PC-9 (cell line): ENCODE measurements around the gene PLXNA1. TPM values are rescaled to one million over a fixed set of nuclear protein-coding genes. Genes with fewer than 3 reads are reported as not detected.

ENCODE experiments used
- BruUV-seq: library from RNA; stranded (reverse); fragments of 400-500 nt; replicated peaks from 2 replicates; lab custom pipeline; 2021; lab: Mats Ljungman, UMichigan
- CTCF ChIA-PET: fragments of 300-600 bp; sonication (Branson Sonifier 250); formaldehyde crosslinking; loops from one replicate; lab custom pipeline; 2022; ENCODE audit warnings: antibody characterized with exemption; lab: Charles Lee
- POLR2A ChIA-PET: fragments of 300-600 bp; sonication (Branson Sonifier 250); formaldehyde crosslinking; loops from one replicate; lab custom pipeline; 2022; ENCODE audit warnings: antibody characterized with exemption; ENCODE audit not compliant: unreplicated experiment; lab: Charles Lee
- DNase-seq, 2 experiments: peaks; one replicate each; pipeline versions ENCODE4 v3.0.0 to v3.0.0-alpha.2; 2015 to 2022; ENCODE audit warnings: mixed read lengths in 1 of 2
- H2AFZ ChIP-seq: fragments of 200-600 bp; sonication (generic); 2 replicates; pipeline ENCODE4 v1.8.1; 2017; ENCODE audit warnings: antibody characterized with exemption
- H3F3A ChIP-seq: fragments of 200-600 bp; sonication (generic); 2 replicates; pipeline ENCODE4 v1.8.1; 2017; ENCODE audit warnings: antibody characterized with exemption, mild to moderate bottlenecking, low read depth; ENCODE audit not compliant: insufficient read depth
- H3K27ac ChIP-seq: fragments of 200-600 bp; sonication (generic); 2 replicates; pipeline ENCODE4 v1.6.1; 2016; ENCODE audit warnings: mixed run types
- H3K27me3 ChIP-seq: fragments of 200-600 bp; sonication (generic); 2 replicates; pipeline ENCODE4 v1.6.1; 2016; ENCODE audit warnings: low read depth, mixed run types; ENCODE audit not compliant: insufficient read depth
- H3K36me3 ChIP-seq: fragments of 200-600 bp; sonication (generic); 2 replicates; pipeline ENCODE4 v1.6.1; 2016; ENCODE audit warnings: low read depth, mixed run types
- H3K4me1 ChIP-seq: fragments of 200-600 bp; sonication (generic); replicated peaks from 2 replicates; pipeline ENCODE4 v1.6.1; 2016; ENCODE audit warnings: mixed run types; ENCODE audit not compliant: insufficient read depth
- H3K4me2 ChIP-seq: fragments of 200-600 bp; sonication (generic); 2 replicates; pipeline ENCODE4 v1.6.1; 2017; ENCODE audit warnings: mixed run types
- H3K4me3 ChIP-seq: fragments of 200-600 bp; sonication (generic); 2 replicates; pipeline ENCODE4 v1.6.1; 2016; ENCODE audit warnings: mixed run types
- H3K79me2 ChIP-seq: fragments of 200-600 bp; sonication (generic); 2 replicates; pipeline ENCODE4 v1.6.1; 2017; ENCODE audit warnings: low read depth, mixed run types
- H3K9me2 ChIP-seq: fragments of 200-600 bp; sonication (generic); 2 replicates; pipeline ENCODE4 v1.8.1; 2017; ENCODE audit warnings: mild to moderate bottlenecking; ENCODE audit not compliant: insufficient read depth
- H3K9me3 ChIP-seq: fragments of 200-600 bp; sonication (generic); 2 replicates; pipeline ENCODE4 v1.8.1; 2016; ENCODE audit warnings: low read depth; ENCODE audit not compliant: insufficient read depth
- H4K20me1 ChIP-seq: fragments of 200-600 bp; sonication (generic); 2 replicates; pipeline ENCODE4 v1.8.1; 2017; ENCODE audit not compliant: insufficient read depth
- EZH2 ChIP-seq: fragments of 200-600 bp; sonication (generic); IDR thresholded peaks from 2 replicates; pipeline ENCODE4 v1.8.0; 2017; ENCODE audit warnings: antibody characterized with exemption, low read depth
- intact Hi-C: fragments of 100-400 bp; cut with micrococcal nuclease; formaldehyde crosslinking; loops from one replicate; pipeline ENCODE4 v1.10.0; 2022; ENCODE audit not compliant: unreplicated experiment
- total RNA-seq: library from RNA; stranded (reverse); gene quantifications from 2 replicates; pipeline ENCODE4 v1.2.3, GENCODE V29; 2021
- TF ChIP-seq, protein P1 (sequence below): fragments of 200-600 bp; sonication (generic); conservative IDR thresholded peaks from 2 replicates; pipeline ENCODE4 v1.6.1; 2017; ENCODE audit warnings: mixed run types, antibody characterized with exemption, mild to moderate bottlenecking, moderate library complexity

PLXNA1 gene
- total RNA-seq, 1 experiment from 2014 or later: 88.2 TPM

DNA sequence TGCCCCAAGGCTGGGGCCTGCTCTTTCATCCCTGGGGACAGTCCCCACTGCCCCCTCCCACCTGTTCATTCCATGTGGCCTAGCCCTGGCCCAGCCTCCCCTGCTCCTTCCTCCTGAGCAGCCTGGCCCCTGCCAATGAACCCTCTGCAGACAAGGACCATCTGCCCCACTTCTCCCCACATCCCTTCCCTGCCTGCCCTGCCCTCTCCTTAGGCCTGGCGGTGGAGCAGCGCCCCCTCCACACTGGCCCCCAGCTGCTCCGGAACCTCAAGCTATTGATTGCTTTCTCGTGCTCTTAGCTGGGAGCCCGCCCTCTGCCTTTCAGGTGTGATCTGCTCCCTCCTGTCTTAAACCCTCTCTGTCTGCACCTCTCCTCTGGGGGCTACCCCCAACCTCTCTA, 8.0 kb downstream of the PLXNA1 start:
- ChIA-PET CTCF (no interaction called here), POLR2A (no interaction called here)
- DNase-seq: no peak
- H3K27me3 ChIP-seq: no peaks in the 10 kb centered on the region
- no peak overlapping the region for H3K4me3 ChIP-seq
- no TSS peak for BruUV-seq
- TF ChIP-seq, protein P1, sequence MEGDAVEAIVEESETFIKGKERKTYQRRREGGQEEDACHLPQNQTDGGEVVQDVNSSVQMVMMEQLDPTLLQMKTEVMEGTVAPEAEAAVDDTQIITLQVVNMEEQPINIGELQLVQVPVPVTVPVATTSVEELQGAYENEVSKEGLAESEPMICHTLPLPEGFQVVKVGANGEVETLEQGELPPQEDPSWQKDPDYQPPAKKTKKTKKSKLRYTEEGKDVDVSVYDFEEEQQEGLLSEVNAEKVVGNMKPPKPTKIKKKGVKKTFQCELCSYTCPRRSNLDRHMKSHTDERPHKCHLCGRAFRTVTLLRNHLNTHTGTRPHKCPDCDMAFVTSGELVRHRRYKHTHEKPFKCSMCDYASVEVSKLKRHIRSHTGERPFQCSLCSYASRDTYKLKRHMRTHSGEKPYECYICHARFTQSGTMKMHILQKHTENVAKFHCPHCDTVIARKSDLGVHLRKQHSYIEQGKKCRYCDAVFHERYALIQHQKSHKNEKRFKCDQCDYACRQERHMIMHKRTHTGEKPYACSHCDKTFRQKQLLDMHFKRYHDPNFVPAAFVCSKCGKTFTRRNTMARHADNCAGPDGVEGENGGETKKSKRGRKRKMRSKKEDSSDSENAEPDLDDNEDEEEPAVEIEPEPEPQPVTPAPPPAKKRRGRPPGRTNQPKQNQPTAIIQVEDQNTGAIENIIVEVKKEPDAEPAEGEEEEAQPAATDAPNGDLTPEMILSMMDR: no peak
- no peak for TF ChIP-seq EZH2
- H3K79me2 ChIP-seq: peaks cover 46% of the 10 kb centered on the region
- no peaks in the 10 kb centered on the region for H3F3A ChIP-seq
- H3K4me1 ChIP-seq: no peaks in the 10 kb centered on the region
- intact Hi-C loops: no loop called here
- H3K36me3 ChIP-seq: no peaks in the 10 kb centered on the region; the same call in 1 of the 2 replicates
- H2AFZ ChIP-seq: no peak overlapping the region
- H3K9me3 ChIP-seq: no peaks in the 10 kb centered on the region
- H3K9me2 ChIP-seq: no peaks in the 10 kb centered on the region
- peaks cover 91% of the 10 kb centered on the region for H4K20me1 ChIP-seq
- H3K27ac ChIP-seq: no peak overlapping the region
- H3K4me2 ChIP-seq: no peak overlapping the region

DNA sequence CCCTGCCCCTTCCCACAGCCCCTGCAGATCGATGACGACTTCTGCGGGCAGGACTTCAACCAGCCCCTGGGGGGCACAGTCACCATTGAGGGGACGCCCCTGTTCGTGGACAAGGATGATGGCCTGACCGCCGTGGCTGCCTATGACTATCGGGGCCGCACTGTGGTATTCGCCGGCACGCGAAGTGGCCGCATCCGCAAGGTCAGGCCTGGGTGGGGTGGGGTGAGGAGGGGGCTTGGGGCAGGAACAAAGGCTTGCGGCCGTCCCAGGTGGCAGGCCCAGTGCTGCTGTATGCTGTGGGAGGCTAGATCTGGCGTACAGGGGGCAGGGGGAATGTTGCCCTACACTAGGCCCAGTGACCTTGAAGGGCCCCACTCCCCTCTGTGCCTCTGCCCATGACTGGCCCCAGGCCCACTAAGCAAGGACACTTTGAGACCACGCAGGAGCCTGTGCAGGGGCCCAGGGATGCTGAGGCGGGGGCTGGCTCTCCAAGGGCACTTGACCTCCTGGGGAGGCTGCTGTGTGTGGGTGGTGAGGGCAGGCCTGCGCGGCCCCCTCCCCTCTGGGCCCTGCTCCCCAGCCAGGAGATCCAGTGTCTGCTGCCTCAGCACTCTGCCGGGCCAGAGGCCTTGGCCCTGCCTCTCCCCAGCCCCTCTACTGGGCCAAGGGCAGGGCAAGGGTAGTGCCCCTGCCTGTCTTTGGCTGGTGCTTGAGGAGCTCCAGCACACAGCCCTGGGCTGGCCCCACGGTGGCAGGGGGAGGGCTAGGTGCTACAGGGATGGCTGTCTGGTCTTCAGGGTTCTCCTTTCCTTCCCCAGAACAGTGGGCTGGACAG, 8.7 kb downstream of the PLXNA1 start:
- POLR2A ChIA-PET: no interaction called here
- Histone ChIP-seq H3K27ac (no peak overlapping the region), H3F3A (no peaks in the 10 kb centered on the region), H3K4me1 (no peaks in the 10 kb centered on the region), H3K4me3 (no peak overlapping the region), H3K4me2 (no peak overlapping the region), H3K27me3 (no peaks in the 10 kb centered on the region), H4K20me1 (peaks cover 90% of the 10 kb centered on the region), H3K9me3 (no peaks in the 10 kb centered on the region), H3K79me2 (peaks cover 39% of the 10 kb centered on the region), H3K36me3 (no peaks in the 10 kb centered on the region; the same call in 1 of the 2 replicates), H2AFZ (no peak overlapping the region), H3K9me2 (no peaks in the 10 kb centered on the region)
- TF ChIP-seq, protein P1: no peak
- TF ChIP-seq EZH2: no peak
- CTCF ChIA-PET: no interaction called here
- DNase-seq: no peak
- BruUV-seq: no TSS peak
- intact Hi-C loops: no loop called here

DNA sequence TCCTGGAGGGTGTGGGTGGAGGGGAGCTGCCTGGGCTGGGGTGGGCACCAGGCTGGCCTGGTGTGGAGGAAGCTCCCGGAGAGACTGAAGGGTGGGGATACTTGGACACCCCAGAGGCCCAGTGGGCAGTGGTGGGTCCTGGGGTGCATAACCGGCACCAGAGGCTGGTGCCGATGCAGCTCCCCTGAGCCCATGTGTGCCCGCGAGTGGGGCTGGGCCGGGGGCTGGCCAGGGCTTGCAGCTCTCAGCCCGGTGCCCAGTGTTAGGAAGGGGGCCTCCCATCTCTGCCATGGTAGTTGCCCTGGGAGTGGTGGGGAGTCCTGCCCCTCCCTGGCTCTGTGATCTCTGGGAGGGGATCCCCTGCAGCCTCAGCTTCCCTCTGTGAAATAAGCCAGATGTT, 9.3 kb downstream of the PLXNA1 start:
- H4K20me1 ChIP-seq: peaks cover 83% of the 10 kb centered on the region
- no peak overlapping the region for H2AFZ ChIP-seq
- H3K4me2 ChIP-seq: no peak overlapping the region
- TF ChIP-seq, protein P1: no peak
- no peak for TF ChIP-seq EZH2
- H3K9me2 ChIP-seq: no peaks in the 10 kb centered on the region
- peaks cover 33% of the 10 kb centered on the region for H3K79me2 ChIP-seq
- no peaks in the 10 kb centered on the region for H3K9me3 ChIP-seq
- DNase-seq: no peak
- no peaks in the 10 kb centered on the region for H3K4me1 ChIP-seq
- no peaks in the 10 kb centered on the region for H3F3A ChIP-seq
- no TSS peak for BruUV-seq
- no peaks in the 10 kb centered on the region; the same call in 1 of the 2 replicates for H3K36me3 ChIP-seq
- H3K4me3 ChIP-seq: no peak overlapping the region
- CTCF ChIA-PET: no interaction called here
- intact Hi-C loops: no loop called here
- no peak overlapping the region for H3K27ac ChIP-seq
- no peaks in the 10 kb centered on the region for H3K27me3 ChIP-seq
- POLR2A ChIA-PET: no interaction called here
